Measurements from ENCODE around the gene HOXA1. TPM values are rescaled to one million over a fixed set of nuclear protein-coding genes. Genes with fewer than 3 reads are reported as not detected.

HOXA1 gene
- total RNA-seq, 1 donor from 2014 or later = 0.77 TPM

DNA sequence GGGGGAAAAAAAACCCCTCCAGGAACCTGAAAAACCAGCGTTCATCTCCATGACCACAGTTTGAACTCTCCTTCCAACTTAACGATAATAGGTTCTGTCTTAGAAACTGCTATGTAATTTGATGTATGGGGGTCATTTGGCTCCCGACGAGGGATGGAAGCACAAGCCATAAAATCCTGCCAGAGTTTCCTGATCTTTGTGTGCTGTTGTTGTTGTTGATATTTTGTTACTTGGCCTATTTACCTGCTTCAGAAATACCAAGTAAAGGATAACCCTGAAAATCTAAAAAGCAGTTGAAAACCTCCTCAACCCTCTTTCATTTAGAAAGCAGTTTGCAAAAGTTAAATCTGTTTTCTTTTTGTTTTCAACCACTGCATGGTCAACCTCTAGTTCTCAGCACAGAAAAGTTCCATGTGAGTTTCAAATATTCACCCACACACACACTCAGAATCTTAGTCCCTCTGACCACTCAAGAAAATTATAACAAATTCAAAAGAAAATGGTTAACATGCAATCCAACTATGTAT, 16.0 kb upstream of the HOXA1 start:
- TF ChIP-seq, protein P1, sequence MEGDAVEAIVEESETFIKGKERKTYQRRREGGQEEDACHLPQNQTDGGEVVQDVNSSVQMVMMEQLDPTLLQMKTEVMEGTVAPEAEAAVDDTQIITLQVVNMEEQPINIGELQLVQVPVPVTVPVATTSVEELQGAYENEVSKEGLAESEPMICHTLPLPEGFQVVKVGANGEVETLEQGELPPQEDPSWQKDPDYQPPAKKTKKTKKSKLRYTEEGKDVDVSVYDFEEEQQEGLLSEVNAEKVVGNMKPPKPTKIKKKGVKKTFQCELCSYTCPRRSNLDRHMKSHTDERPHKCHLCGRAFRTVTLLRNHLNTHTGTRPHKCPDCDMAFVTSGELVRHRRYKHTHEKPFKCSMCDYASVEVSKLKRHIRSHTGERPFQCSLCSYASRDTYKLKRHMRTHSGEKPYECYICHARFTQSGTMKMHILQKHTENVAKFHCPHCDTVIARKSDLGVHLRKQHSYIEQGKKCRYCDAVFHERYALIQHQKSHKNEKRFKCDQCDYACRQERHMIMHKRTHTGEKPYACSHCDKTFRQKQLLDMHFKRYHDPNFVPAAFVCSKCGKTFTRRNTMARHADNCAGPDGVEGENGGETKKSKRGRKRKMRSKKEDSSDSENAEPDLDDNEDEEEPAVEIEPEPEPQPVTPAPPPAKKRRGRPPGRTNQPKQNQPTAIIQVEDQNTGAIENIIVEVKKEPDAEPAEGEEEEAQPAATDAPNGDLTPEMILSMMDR (IDR thresholded peaks at IDR 0.05) = no peak
- intact Hi-C loops (cut with DNase I) = no loop called here
- DNase-seq = no peak

DNA sequence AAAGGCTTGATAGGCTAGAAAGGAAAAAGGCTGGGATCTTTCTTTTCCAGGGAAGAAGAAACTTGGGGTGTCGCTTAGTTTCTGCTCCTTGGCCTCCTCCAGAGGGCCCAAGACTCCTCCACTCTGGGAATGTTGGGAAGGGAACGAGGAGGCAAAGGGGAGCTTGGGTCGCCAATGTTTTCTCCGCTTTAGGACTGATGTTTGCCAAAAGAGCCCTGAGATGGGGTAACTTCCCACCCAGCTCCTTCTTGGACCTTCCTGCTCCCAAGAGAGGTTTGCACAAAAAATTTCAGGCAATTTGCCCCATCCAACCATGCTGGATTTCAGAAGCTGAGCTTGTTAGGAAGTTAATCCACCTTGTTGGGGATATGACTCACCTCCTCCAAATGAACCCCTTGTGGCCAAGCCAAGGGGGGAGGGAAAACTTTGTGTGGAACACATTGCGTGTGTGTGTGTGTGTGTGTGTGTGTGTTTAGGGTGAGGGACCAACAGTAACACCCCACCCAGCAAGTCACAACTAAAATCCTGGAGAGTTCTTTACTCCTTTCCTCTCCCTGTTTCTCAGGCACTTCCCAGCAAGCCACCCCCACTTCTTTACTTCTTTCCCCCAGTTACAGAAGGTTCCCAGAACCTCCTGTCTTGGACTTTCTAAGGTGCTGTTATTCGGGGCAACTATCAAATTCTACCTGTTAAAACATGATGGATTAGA, 15.4 kb upstream of the HOXA1 start:
- peak overlapping the region; percentile 89 for H3K27ac ChIP-seq
- H3K4me1 ChIP-seq = peaks cover 34% of the 10 kb centered on the region
- peak overlapping the region; percentile 28 for H3K4me3 ChIP-seq
- ATAC-seq (no peak), DNase-seq (no peak)
- no peaks in the 10 kb centered on the region for H3K36me3 ChIP-seq
- no peaks in the 10 kb centered on the region for H3K9me3 ChIP-seq
- peaks cover 22% of the 10 kb centered on the region for H3K27me3 ChIP-seq (ENCODE audit: low read depth)
- intact Hi-C loops (cut with DNase I) = no loop called here
- TF ChIP-seq, protein P1 (IDR thresholded peaks at IDR 0.05) = no peak

More for the DNA sequence above, 16.0 kb upstream of the HOXA1 start:
- ATAC-seq = no peak
- Histone ChIP-seq H3K27ac (peak overlapping the region; percentile 89), H3K9me3 (no peaks in the 10 kb centered on the region), H3K27me3 (ENCODE audit: low read depth) (peaks cover 16% of the 10 kb centered on the region), H3K4me3 (peak overlapping the region; percentile 54), H3K36me3 (no peaks in the 10 kb centered on the region), H3K4me1 (peaks cover 34% of the 10 kb centered on the region)

DNA sequence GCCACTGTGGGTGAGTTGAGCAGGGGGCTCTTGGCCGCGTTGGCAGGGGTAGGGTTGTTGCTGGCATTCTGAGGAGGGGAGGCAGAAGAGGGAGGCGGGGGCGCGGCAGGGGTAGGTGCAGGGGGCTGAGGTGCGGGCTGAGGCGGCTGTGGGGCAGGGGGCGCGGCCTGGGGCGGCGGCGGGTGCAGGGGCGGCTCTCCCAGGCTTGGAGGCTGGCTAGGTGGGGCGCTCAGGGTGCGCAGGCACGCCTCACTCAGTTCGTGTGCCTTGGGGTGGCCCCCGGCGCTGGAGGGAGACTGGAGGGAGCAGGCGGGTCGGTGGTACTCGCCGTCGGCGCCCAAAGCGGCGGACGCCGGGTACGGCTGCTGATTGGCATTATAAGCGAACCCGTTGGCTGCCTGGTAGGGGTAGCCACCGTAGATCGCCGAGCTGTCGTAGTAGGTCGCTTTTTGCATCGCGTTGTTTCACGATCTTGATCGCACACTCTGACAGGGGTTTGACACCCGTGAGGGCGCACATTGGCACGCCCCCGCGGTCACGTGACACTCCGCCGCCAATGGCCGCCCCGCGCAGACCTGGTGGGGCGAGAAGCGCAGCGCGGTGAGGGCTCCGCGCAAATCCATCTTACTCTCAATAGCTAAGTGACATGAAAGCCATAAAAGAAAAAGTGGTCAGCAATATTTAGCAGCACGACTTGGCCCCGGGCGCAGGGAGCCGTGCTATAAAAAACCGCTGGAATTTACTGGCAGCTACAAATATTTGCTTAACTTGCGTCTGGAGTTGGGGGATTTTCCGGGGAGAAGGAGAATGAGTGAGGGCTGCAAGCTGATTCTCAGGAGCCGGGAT, 14.6 kb upstream of the HOXA1 start:
- peak; percentile 49 for DNase-seq
- ATAC-seq = peak in 1 of 2 donors; percentile 46
- intact Hi-C loops (cut with DNase I) = no loop called here
- no peaks in the 10 kb centered on the region for H3K36me3 ChIP-seq
- peaks cover 25% of the 10 kb centered on the region for H3K27me3 ChIP-seq (ENCODE audit: low read depth)
- peaks cover 40% of the 10 kb centered on the region for H3K4me1 ChIP-seq
- H3K4me3 ChIP-seq = peak overlapping the region; percentile 28
- no peaks in the 10 kb centered on the region for H3K9me3 ChIP-seq
- TF ChIP-seq, protein P1 (IDR thresholded peaks at IDR 0.05) = no peak
- peak overlapping the region; percentile 89 for H3K27ac ChIP-seq

GRCh38 chr7:27109466-27110185, 13.8 kb upstream of the HOXA1 start:
- no peak for DNase-seq

More at GRCh38 chr7:27109466-27110185, 13.8 kb upstream of the HOXA1 start:
- intact Hi-C loops (cut with DNase I) = no loop called here
- Histone ChIP-seq H3K27ac (peak overlapping the region; percentile 94), H3K4me3 (no peak overlapping the region), H3K4me1 (peaks cover 47% of the 10 kb centered on the region), H3K9me3 (no peaks in the 10 kb centered on the region), H3K27me3 (ENCODE audit: low read depth) (peaks cover 28% of the 10 kb centered on the region), H3K36me3 (no peaks in the 10 kb centered on the region)
- ATAC-seq = no peak
- TF ChIP-seq, protein P1 (IDR thresholded peaks at IDR 0.05) = no peak
